Adipose tissue (tissue), 3 donors: Measurements from ENCODE around the gene GLI3. TPM values are rescaled to one million over a fixed set of nuclear protein-coding genes. Genes with fewer than 3 reads are reported as not detected.

Experiments used
- H3K27ac ChIP-seq: one replicate; pipeline ENCODE4 v1.5.1; 2013; ENCODE audit warnings: low read depth, low read length
- WGBS, 3 donors: extraction: QIAGEN DNeasy Blood & Tissue Kit; methylation state at CpG; one replicate each; pipeline ENCODE4 v1.1.7; 2013; 5-methylcytosine and 5-hydroxymethylcytosine counted together
- polyA plus RNA-seq, 3 donors: library from polyadenylated mRNA; stranded (reverse); fragments of 200-250 nt; gene quantifications; one replicate each; pipeline ENCODE4 v1.2.3, GENCODE V29; 2013
- donor health status: healthy with polysubstance abuse.
- donor health status: Bipolar disorder and iron deficiency.
- donor health status: healthy.

Gene GLI3
- polyA plus RNA-seq, 3 donors, result 0.51 to 8.4 (median 6.5) TPM

- no peak overlapping the region for H3K27ac ChIP-seq
- 76 to 83% (median 82%) methylated on average over 10 of the region's 10 CpGs for WGBS, 3 donors
Observed at GRCh38 chr7:42134276-42134876, 102.6 kb downstream of the GLI3 start.

- H3K27ac ChIP-seq, result no peak overlapping the region
- 61 to 64% (median 61%) methylated on average over 3 of the region's 3 CpGs for WGBS, 3 donors
Observed at GRCh38 chr7:42133321-42133720, 103.7 kb downstream of the GLI3 start.

- WGBS, 3 donors, result 75 to 80% (median 79%) methylated on average over 2 of the region's 2 CpGs
- no peak overlapping the region for H3K27ac ChIP-seq
Observed at GRCh38 chr7:42128703-42129102, 108.3 kb downstream of the GLI3 start.

- no peak overlapping the region for H3K27ac ChIP-seq
Observed at GRCh38 chr7:42127232-42127622, 109.8 kb downstream of the GLI3 start.

- H3K27ac ChIP-seq, result no peak overlapping the region
- WGBS, 3 donors, result 73 to 79% (median 76%) methylated on average over 6 of the region's 6 CpGs
Observed at GRCh38 chr7:42126475-42127231, 110.4 kb downstream of the GLI3 start.

GRCh38 chr7:42125321-42125720 is 111.7 kb downstream of the GLI3 start:
- no peak overlapping the region for H3K27ac ChIP-seq
- 38 to 81% (median 80%) methylated on average over 8 of the region's 8 CpGs for WGBS, 3 donors

- no peak overlapping the region for H3K27ac ChIP-seq
- WGBS, 3 donors, result 50 to 88% (median 86%) methylated on average over 6 of the region's 6 CpGs
Observed at GRCh38 chr7:42123716-42124115, 113.3 kb downstream of the GLI3 start.

GRCh38 chr7:42120191-42120590 is 116.8 kb downstream of the GLI3 start:
- WGBS, 3 donors, result 58 to 91% (median 83%) methylated on average over 8 of the region's 8 CpGs
- H3K27ac ChIP-seq, result no peak overlapping the region

- 57 to 88% (median 85%) methylated on average over 4 of the region's 4 CpGs for WGBS, 3 donors
Observed at GRCh38 chr7:42117201-42117600, 119.8 kb downstream of the GLI3 start.

GRCh38 chr7:42115795-42116194 is 121.2 kb downstream of the GLI3 start:
- no peak overlapping the region for H3K27ac ChIP-seq
- 41 to 63% (median 50%) methylated on average over 2 of the region's 2 CpGs for WGBS, 3 donors

More at GRCh38 chr7:42117201-42117600, 119.8 kb downstream of the GLI3 start:
- no peak overlapping the region for H3K27ac ChIP-seq

- 78 to 83% (median 81%) methylated on average over 5 of the region's 5 CpGs for WGBS, 3 donors
- H3K27ac ChIP-seq, result no peak overlapping the region
Observed at GRCh38 chr7:42110333-42110732, 126.7 kb downstream of the GLI3 start.

- H3K27ac ChIP-seq, result no peak overlapping the region
- WGBS, 3 donors, result 73 to 86% (median 83%) methylated on average over 7 of the region's 7 CpGs
Observed at GRCh38 chr7:42108803-42109528, 128.0 kb downstream of the GLI3 start.

- WGBS, 3 donors, result 37 to 51% (median 42%) methylated on average over 10 of the region's 10 CpGs
Observed at GRCh38 chr7:42107484-42108240, 129.3 kb downstream of the GLI3 start.

GRCh38 chr7:42106562-42106961 is 130.4 kb downstream of the GLI3 start:
- WGBS, 3 donors, result 45 to 79% (median 74%) methylated on average over 3 of the region's 3 CpGs
- H3K27ac ChIP-seq, result no peak overlapping the region

More at GRCh38 chr7:42107484-42108240, 129.3 kb downstream of the GLI3 start:
- no peak overlapping the region for H3K27ac ChIP-seq

- no peak overlapping the region for H3K27ac ChIP-seq
- 55 to 69% (median 63%) methylated on average over 12 of the region's 12 CpGs for WGBS, 3 donors
Observed at GRCh38 chr7:42105554-42106358, 131.3 kb downstream of the GLI3 start.

GRCh38 chr7:42104694-42105093 is 132.3 kb downstream of the GLI3 start:
- WGBS, 3 donors, result 71 to 77% (median 76%) methylated on average over 2 of the region's 2 CpGs
- no peak overlapping the region for H3K27ac ChIP-seq

- no peak overlapping the region for H3K27ac ChIP-seq
- 72 to 90% (median 87%) methylated on average over 5 of the region's 5 CpGs for WGBS, 3 donors
Observed at GRCh38 chr7:42104231-42104630, 132.8 kb downstream of the GLI3 start.

GRCh38 chr7:42103456-42103855 is 133.6 kb downstream of the GLI3 start:
- no peak overlapping the region for H3K27ac ChIP-seq

More at GRCh38 chr7:42103456-42103855, 133.6 kb downstream of the GLI3 start:
- 57 to 73% (median 72%) methylated on average over 2 of the region's 2 CpGs for WGBS, 3 donors
